GM15510 (cell line): ENCODE results near the gene RHOJ.

Experiments used
- POLR2A ChIP-seq: IDR thresholded peaks from 3 replicates; pipeline ENCODE4 v1.6.1; 2011; ENCODE audit warnings: borderline replicate concordance; ENCODE audit not compliant: insufficient read length; ENCODE audit errors: extremely low read depth

Gene RHOJ

DNA sequence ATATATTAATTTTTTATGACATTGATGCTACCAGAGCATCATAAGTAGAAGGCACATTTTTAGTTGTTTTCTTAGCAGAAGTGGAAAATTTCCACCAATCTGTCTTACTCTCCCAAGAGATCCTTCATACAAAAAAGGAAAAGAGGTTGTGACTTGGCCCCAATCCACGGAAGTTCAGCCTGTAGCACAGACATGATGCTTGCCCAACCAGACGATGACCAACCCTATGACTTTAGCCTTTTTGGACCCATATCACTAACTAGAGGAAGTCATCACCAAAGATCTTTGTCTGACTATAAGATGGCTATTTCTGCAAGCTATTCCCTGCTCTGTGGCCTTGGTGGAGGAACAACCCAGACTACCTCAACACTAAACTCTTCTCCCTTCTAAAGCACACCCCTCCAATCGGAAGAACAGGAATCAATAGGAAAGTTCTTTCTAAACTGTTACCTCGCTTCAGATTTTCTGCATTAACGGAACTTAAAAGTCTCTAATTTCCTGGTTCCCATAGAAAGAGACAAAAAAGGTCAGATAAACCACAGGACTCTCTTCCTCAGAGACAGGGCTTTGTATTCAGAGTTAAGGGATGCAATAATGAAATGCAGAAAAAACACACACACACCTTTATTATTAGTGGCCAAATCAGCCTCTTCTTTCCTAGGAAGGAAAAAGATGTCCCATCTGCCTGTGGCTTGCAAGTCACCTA, 4.1 kb upstream of the RHOJ start:
- TF ChIP-seq POLR2A, result no peak

GRCh38 chr14:63200767-63201166, 3.5 kb upstream of the RHOJ start:
- TF ChIP-seq POLR2A, result no peak

GRCh38 chr14:63203015-63203414, 1.2 kb upstream of the RHOJ start:
- TF ChIP-seq POLR2A, result no peak

- TF ChIP-seq POLR2A, result no peak
Measured at GRCh38 chr14:63203618-63204406, 431 bp upstream of the RHOJ start.

- no peak for TF ChIP-seq POLR2A
Measured at GRCh38 chr14:63205044-63205575, 867 bp downstream of the RHOJ start.

DNA sequence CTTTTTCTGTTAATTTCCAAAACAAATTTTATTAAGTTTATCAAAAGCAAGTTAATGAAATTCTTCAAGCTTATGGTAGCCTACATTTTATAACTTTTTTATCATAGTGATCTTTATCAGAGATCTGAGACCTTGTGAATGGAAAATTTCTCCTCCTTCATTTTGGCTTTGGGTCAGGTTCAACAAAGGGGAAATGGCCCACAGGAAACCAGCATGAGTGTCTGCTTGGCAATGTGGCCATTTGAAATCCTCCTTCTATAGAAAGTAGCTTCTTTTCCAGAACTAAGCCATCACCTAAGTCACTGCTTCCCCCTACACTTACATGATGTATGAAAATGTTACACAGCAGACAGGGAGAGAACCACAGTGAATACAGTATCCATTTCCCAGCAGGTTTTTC, 1.6 kb downstream of the RHOJ start:
- TF ChIP-seq POLR2A, result no peak

DNA sequence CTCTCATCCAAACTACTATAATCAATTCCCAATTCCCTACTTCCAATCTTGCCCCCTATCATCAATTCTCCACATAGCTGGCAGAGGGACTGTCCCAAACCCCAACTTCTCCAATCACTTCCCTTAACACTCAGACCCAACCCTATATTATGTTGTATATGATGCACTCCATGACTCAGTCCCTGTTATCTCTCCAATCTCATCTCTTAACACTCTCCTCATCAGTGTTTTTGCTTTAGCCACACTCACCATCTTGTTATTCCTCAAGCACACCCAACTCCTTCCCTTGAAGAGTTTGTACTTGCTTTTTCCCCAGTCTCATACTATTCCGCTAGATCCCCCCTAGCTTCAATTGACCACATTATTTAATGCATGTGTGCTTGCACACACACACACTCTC, 4.9 kb downstream of the RHOJ start:
- TF ChIP-seq POLR2A, result no peak

DNA sequence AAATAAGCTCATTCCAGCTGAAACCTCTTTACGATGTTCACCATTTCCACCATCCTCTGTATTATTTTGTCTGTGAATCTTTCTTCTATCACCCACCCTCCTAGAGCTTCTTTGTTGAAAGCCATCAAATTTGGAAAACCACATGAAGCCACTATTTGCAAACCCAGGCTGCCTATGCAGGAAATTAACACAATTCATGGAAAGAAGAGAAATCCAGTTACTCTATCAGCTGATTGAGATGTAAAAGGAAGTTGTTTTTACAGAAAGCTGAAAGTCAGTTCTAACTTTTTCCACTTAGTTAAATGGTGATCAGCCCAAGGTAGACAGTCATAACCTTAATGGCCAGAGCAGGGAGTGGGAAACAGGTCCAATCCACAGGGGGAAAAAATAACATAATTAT, 6.6 kb downstream of the RHOJ start:
- TF ChIP-seq POLR2A, result no peak

GRCh38 chr14:63212209-63212608, 8.0 kb downstream of the RHOJ start:
- TF ChIP-seq POLR2A, result no peak

- TF ChIP-seq POLR2A, result no peak
Measured at GRCh38 chr14:63212776-63213500, 8.7 kb downstream of the RHOJ start.

DNA sequence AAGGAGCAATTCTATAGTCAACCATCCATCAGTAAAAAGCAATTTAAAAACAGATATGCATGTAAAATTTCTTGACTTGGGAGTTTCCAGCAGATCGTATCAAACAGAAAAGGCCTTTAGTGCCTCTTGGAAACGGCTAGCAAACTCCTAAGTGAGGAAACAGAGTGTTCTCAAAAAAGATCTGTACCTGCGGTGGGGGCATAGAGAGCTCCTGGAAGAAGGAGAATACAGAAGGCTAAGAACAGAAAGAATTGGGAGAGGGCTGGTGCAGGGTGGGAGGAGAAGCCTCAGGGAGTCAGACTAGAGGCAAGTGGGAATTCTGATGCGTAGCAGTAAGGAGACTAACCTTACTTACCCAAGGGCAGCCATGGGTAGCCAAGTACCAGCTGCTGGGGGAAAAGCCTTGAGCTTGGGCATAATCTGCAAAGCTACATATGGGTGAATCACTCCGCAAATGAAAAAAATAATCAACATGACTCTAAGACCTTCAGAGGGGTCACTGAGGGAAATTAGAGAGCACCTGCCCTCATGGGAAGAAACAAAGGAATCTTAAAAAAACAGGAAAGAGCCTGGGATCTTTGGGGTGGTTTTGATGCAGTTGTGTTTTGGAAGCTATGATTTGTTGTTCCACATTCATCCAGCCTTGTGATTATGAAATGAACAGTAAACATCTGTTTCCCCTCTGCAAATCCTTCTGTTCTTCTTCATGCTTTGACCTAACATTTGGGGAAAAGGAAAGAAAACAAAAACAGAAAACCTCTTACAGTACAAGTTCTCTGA, 10.4 kb downstream of the RHOJ start:
- no peak for TF ChIP-seq POLR2A

DNA sequence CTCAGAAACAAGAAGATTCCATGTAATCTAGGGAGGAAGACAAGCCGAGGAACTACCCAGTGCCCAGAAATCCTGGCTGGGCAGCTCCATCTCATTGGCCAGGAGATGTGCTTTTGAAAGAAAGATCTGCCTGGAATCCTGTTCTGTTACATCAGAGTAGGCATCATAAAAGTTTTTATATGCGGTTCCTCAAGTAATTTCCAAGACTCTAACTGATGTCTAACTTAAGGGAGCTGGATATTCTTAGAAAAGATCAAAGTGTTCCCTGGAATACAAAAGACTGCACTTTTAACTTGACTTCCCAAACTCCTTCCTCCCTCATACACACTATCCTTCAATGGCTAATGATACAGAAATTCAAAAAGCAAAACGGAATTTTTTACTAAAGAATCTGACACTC, 16.3 kb downstream of the RHOJ start:
- no peak for TF ChIP-seq POLR2A

DNA sequence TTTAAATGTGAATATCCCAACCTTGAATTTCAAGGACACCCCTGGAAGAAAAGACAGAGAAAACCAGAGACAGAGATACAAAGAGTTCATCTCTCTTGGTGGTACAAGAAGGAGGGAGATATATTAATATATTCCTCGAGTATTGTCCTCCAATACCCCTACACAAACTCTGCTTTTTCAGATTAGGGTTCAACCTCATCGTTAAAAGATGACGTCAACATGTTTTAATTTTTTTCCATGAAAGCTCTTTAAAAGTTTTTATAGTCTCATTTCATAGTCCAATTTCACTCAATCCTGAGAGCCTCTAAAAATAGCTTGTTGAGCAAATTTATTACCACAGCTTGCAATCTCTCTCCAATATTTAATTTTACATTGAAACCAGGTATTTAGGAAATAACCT, 19.4 kb downstream of the RHOJ start:
- TF ChIP-seq POLR2A, result no peak

DNA sequence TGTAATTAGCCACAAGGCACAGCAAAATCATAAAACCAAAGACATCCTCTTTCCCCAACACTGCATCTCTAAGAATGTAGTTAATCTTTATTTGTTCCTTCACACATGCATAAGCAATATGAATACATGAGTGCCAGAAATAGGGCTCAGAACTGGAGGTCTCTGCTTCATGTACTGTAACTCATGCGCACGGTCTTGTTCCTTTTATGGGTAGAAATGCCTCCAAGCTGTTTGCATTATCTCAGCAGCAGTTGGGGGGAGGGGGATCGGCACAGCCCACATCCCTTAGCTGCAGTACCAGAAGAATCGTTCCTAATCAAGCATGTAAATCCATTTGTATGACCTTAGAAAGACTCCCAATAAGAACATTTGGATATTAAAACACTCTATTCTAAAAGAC, 20.0 kb downstream of the RHOJ start:
- TF ChIP-seq POLR2A, result no peak
